Caki2 (cell line): ENCODE measurements around the gene SVIL. TPM values are rescaled to one million over a fixed set of nuclear protein-coding genes. Genes with fewer than 3 reads are reported as not detected.
"Not testable (repeated sequence)": the region's sequence is repeated elsewhere in the genome, so short reads cannot be mapped to it uniquely, and the experiment has no call there.

Experiments used
- DNase-seq: peaks from one replicate; pipeline ENCODE4 v3.0.0-alpha.2; 2015; ENCODE audit warnings: low read depth
- in situ Hi-C: cut with HindIII; loops from 2 replicates; pipeline ENCODE4 v1.10.0; 2016; ENCODE audit warnings: low sequenced_read_pairs, low pct_unique_long_range_greater_than_20kb, mixed read lengths
- total RNA-seq: library from RNA; depleted of rRNA; stranded (reverse); fragments of >200 nt; shearing (Covaris generic); gene quantifications from 2 replicates; pipeline ENCODE4 v1.2.3, GENCODE V29; 2014; ENCODE audit warnings: low replicate concordance

The SVIL gene
- total RNA-seq, 1 experiment from 2014 or later: 59.4 TPM

- in situ Hi-C loops: no loop called here
- DNase-seq: no peak
Observed at GRCh38 chr10:29537799-29538198, 97.0 kb downstream of the SVIL start.

GRCh38 chr10:29536691-29537090, 98.1 kb downstream of the SVIL start:
- in situ Hi-C loops, DNase-seq: not testable (repeated sequence)

- in situ Hi-C loops: no loop called here
- no peak for DNase-seq
Observed at GRCh38 chr10:29535778-29536453, 98.9 kb downstream of the SVIL start.

GRCh38 chr10:29535012-29535777, 99.6 kb downstream of the SVIL start:
- in situ Hi-C loops: no loop called here
- DNase-seq: peak; percentile 99

GRCh38 chr10:29534590-29534989, 100.2 kb downstream of the SVIL start:
- in situ Hi-C loops: no loop called here
- peak; percentile 33 for DNase-seq

- peak; percentile 60 for DNase-seq
- in situ Hi-C loops: no loop called here
Observed at GRCh38 chr10:29533696-29534285, 101.0 kb downstream of the SVIL start.

- in situ Hi-C loops: no loop called here
- DNase-seq: no peak
Observed at GRCh38 chr10:29533046-29533445, 101.7 kb downstream of the SVIL start.

- DNase-seq: peak; percentile 77
- in situ Hi-C loops: no loop called here
Observed at GRCh38 chr10:29532256-29532878, 102.4 kb downstream of the SVIL start.

- DNase-seq: no peak
- in situ Hi-C loops: no loop called here
Observed at GRCh38 chr10:29530112-29530976, 104.4 kb downstream of the SVIL start.

GRCh38 chr10:29529146-29529545, 105.6 kb downstream of the SVIL start:
- in situ Hi-C loops: no loop called here
- no peak for DNase-seq

- DNase-seq: no peak
- in situ Hi-C loops: no loop called here
Observed at GRCh38 chr10:29525762-29526161, 109.0 kb downstream of the SVIL start.

GRCh38 chr10:29524720-29525119, 110.1 kb downstream of the SVIL start:
- in situ Hi-C loops: no loop called here
- no peak for DNase-seq

GRCh38 chr10:29524294-29524693, 110.5 kb downstream of the SVIL start:
- in situ Hi-C loops: no loop called here

GRCh38 chr10:29522918-29523317, 111.9 kb downstream of the SVIL start:
- in situ Hi-C loops: no loop called here
- no peak for DNase-seq

More at GRCh38 chr10:29524294-29524693, 110.5 kb downstream of the SVIL start:
- DNase-seq: no peak

- in situ Hi-C loops: no loop called here
- DNase-seq: no peak
Observed at GRCh38 chr10:29522061-29522855, 112.5 kb downstream of the SVIL start.

GRCh38 chr10:29519659-29520058, 115.1 kb downstream of the SVIL start:
- in situ Hi-C loops: no loop called here
- no peak for DNase-seq

- DNase-seq: no peak
- in situ Hi-C loops: no loop called here
Observed at GRCh38 chr10:29517352-29517923, 117.3 kb downstream of the SVIL start.
